OCI-LY7 (cell line): Measurements from ENCODE around the gene POR.

Source experiments
- EZH2phosphoT487 ChIP-seq: fragments of 200-600 bp; sonication (generic); IDR thresholded peaks from 2 replicates; pipeline ENCODE4 v1.6.1; 2018; ENCODE audit warnings: low read depth, borderline replicate concordance, mild to moderate bottlenecking, mixed run types, antibody characterized with exemption, low read length, moderate library complexity, mixed read lengths
- TF ChIP-seq, protein P1 (sequence below): fragments of 200-600 bp; sonication (generic); conservative IDR thresholded peaks from 2 replicates; pipeline ENCODE4 v1.5.1; 2014; ENCODE audit warnings: mild to moderate bottlenecking, antibody characterized with exemption, low read length, moderate library complexity, mixed read lengths

DNA sequence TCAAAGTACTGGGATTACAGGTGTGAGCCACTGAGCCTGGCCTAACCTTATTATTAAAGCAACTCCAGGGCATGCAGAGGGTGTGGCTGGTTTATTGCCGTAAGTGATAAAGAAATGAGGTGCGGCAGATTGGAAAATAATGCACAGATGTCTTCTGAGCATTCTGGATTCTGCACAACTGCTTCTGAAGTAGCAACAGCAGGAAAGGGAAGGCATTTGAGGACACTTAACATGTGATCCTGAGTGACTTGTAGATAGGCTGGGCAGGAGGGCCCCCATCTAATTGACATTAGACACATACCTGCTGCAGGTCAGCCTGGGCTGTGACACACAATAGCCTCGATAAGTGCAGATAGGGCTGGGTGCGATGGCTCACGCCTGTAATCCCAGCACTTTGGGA lies 30.5 kb upstream of the POR start:
- TF ChIP-seq, protein P1, sequence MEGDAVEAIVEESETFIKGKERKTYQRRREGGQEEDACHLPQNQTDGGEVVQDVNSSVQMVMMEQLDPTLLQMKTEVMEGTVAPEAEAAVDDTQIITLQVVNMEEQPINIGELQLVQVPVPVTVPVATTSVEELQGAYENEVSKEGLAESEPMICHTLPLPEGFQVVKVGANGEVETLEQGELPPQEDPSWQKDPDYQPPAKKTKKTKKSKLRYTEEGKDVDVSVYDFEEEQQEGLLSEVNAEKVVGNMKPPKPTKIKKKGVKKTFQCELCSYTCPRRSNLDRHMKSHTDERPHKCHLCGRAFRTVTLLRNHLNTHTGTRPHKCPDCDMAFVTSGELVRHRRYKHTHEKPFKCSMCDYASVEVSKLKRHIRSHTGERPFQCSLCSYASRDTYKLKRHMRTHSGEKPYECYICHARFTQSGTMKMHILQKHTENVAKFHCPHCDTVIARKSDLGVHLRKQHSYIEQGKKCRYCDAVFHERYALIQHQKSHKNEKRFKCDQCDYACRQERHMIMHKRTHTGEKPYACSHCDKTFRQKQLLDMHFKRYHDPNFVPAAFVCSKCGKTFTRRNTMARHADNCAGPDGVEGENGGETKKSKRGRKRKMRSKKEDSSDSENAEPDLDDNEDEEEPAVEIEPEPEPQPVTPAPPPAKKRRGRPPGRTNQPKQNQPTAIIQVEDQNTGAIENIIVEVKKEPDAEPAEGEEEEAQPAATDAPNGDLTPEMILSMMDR, result no peak
- no peak for TF ChIP-seq EZH2phosphoT487
